Tibial nerve (tissue), 4 donors: ENCODE data around the gene COPS9.

Experiments used
- EP300 ChIP-seq, 2 donors: sonication (generic); formaldehyde crosslinking; IDR thresholded peaks; one replicate each; pipeline ENCODE4 v1.6.1; 2017; ENCODE audit warnings: antibody characterized with exemption in 2 of 2, mild to moderate bottlenecking in 1 of 2
- POLR2A ChIP-seq, 2 donors: fragments of 450-650 bp; IDR thresholded peaks; one replicate each; pipeline ENCODE4 v1.6.1; 2017; ENCODE audit warnings: antibody characterized with exemption in 2 of 2, mild to moderate bottlenecking in 2 of 2, moderate library complexity in 2 of 2
- TF ChIP-seq, protein P1 (sequence below), 5 experiments: fragments of 200-600 bp in 3 of 5; fragments of 450-650 bp in 2 of 5; sonication (generic) in 3 of 5; IDR thresholded peaks; one replicate each; pipeline ENCODE4 v1.5.1; 2016 to 2019; ENCODE audit warnings: antibody characterized with exemption in 5 of 5, mild to moderate bottlenecking in 3 of 5, moderate library complexity in 2 of 5

DNA sequence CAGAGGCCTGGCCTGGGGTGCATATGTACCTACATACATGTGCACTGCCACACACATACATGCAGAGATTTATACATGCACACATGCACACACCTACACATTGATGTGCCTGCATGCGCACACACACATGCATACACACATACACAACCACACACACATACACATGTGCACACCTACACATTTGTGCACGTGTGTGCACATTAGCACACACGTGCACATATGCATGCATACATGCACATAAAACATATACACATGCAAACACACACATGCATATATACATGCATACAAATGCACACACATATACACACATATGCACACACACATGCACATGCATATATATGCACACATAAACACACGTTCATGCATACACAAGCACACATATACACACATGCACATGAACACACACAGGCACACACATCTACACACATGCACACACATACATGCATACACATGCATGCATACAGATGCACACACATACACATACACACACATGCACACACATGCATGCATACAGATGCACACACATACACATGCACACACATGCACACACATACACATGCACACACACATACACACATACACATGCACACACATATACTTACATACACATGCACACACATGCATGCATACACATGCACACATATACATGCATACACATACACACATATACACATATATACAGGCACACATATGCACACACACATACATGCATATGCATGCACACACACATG, 27.9 kb upstream of the COPS9 start:
- TF ChIP-seq, protein P1, sequence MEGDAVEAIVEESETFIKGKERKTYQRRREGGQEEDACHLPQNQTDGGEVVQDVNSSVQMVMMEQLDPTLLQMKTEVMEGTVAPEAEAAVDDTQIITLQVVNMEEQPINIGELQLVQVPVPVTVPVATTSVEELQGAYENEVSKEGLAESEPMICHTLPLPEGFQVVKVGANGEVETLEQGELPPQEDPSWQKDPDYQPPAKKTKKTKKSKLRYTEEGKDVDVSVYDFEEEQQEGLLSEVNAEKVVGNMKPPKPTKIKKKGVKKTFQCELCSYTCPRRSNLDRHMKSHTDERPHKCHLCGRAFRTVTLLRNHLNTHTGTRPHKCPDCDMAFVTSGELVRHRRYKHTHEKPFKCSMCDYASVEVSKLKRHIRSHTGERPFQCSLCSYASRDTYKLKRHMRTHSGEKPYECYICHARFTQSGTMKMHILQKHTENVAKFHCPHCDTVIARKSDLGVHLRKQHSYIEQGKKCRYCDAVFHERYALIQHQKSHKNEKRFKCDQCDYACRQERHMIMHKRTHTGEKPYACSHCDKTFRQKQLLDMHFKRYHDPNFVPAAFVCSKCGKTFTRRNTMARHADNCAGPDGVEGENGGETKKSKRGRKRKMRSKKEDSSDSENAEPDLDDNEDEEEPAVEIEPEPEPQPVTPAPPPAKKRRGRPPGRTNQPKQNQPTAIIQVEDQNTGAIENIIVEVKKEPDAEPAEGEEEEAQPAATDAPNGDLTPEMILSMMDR (IDR thresholded peaks at IDR 0.05), result no peak
- no peak for TF ChIP-seq POLR2A (IDR thresholded peaks at IDR 0.05)
- no peak for TF ChIP-seq EP300 (IDR thresholded peaks at IDR 0.05)
